DOHH2 (cell line): ENCODE data around the gene ZNF48.

ENCODE experiments used
- CTCF ChIP-seq: fragments of 200-600 bp; sonication (generic); IDR thresholded peaks from one replicate; pipeline ENCODE4 v1.5.1; 2014; ENCODE audit warnings: antibody characterized with exemption, mild to moderate bottlenecking, low read depth, low read length; ENCODE audit not compliant: poor library complexity, severe bottlenecking
- EZH2phosphoT487 ChIP-seq: fragments of 200-600 bp; sonication (generic); IDR thresholded peaks from 2 replicates; pipeline ENCODE4 v1.6.1; 2017; ENCODE audit warnings: borderline replicate concordance, mild to moderate bottlenecking, antibody characterized with exemption, low read length, moderate library complexity, mixed read lengths

GRCh38 chr16:30395992-30396585 lies 869 bp downstream of the ZNF48 start:
- no peak for TF ChIP-seq CTCF
- no peak for TF ChIP-seq EZH2phosphoT487
